Inflammatory macrophage treated with lipopolysaccharide for 1 hour (primary cell): ENCODE measurements around the gene ZBTB21.
A peak's percentile ranks its signal among the peaks of the same experiment; 100 is the strongest.

Experiments
- DNase-seq, 2 donors: peaks; one replicate each; pipeline ENCODE4 v3.0.0-alpha.2; 2020 to 2022

ZBTB21 gene

GRCh38 chr21:42039470-42039901 lies 29.3 kb upstream of the ZBTB21 start:
- DNase-seq: peak in 1 of 2 donors; percentile 30

DNA sequence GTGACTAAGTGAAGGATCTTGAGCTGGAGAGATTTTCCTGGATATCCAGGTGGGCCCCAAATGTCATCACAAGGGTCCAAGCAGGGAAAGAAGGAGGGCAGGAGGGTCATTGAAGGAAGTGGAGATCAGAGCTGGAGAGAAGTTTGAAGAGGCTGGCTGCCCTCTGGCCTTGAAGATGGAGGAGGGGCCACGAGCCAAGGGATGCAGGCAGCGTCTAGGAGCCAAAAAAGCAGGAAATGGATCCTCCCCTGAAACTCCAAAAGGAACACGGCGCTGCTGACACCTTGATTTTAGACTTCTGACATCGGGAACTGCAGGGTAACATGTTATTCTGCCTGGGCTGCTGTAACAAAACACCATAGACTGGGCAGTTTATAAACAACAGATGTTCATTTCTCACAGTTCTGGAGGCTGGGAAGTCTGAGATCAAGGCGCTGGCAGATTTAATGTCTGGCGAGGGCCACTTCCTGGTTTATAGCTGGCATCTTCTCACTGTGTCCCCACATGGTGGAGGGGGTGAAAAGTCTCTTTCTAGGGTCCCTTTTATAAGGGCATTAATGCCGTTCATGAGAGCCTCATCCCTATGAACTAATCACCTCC lies 28.8 kb upstream of the ZBTB21 start:
- no peak for DNase-seq

DNA sequence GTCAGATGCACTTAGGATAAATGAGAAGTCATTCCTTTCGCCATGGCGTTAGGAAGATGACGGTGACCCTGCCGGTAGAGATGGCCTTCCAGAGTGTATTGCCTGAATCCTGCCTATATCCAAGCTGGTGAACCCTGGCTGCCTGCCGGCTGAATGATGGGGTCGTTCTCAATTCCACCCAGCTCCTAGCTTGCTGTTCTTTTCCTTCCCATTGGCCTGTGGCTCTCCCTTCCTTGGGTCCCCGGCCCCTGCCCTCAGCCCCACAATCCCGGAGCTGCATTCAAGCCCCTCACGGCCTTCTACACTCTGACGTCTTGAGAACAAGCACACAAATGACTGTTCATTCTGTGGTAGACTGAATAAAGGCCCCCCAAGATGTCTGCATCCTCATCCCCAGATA lies 28.2 kb upstream of the ZBTB21 start:
- DNase-seq: no peak

- no peak for DNase-seq
Measured at GRCh38 chr21:42037943-42038342, 27.8 kb upstream of the ZBTB21 start.

- DNase-seq: no peak
Measured at GRCh38 chr21:42037516-42037915, 27.4 kb upstream of the ZBTB21 start.

DNA sequence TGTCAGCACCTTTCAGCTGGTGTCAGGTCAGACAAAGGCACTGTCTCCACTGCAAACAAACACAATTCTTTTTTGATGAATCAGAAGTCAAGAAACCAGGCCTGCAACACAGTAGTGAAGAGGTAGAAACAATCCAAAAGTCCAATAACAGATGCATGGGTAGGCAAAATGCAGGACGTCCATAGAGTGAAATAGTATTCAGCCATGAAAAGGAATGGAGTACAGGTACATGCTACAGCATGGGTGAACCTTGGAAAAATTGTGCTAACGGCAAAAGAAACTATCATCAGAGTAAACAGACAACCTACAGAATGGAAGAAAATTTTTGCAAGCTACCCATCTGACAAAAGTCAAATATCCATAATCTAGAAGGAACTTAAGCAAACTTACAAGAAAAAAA lies 26.2 kb upstream of the ZBTB21 start:
- DNase-seq: no peak

DNA sequence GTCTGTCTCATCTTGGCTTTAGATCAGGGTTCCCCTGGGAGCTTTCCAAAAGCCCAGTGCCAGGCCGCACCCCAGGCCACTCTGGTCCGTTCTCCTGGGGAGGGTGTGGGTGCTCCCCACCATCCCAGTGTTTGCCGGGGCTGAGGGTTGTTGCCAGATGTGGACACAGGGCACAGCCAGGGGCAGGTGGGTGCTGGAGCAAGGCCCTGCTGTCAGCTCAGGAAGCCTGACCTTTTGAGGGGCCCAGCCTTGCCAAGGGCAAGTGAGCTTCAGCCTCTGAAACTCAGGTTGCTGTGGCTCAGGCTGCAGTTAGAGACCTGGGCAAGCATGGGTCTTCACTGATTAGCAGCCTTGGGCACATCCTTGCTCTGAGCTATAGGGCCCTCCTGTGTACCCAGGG lies 22.8 kb upstream of the ZBTB21 start:
- no peak for DNase-seq

- DNase-seq: no peak
Measured at GRCh38 chr21:42032266-42032665, 22.1 kb upstream of the ZBTB21 start.

- DNase-seq: no peak
Measured at GRCh38 chr21:42031816-42032215, 21.7 kb upstream of the ZBTB21 start.

DNA sequence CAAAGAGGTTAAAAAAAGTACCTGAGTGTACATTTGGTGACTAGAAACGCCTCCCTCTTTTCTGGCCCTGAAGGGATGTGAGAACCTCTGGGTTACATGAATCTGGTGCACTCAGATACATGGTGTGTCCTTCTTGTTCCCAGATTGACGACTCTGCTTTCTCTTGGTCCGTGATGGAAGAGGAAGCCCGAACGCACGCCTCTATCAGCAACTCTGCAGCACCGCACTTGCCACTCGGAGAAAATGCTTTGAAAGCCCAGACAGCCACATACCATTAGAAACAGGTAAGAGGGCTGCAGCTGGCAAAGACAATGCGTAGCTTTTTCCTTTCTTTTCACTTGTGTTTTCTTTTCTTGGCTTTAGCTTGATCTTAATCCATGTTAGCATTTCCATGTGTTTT lies 21.1 kb upstream of the ZBTB21 start:
- DNase-seq: no peak

DNA sequence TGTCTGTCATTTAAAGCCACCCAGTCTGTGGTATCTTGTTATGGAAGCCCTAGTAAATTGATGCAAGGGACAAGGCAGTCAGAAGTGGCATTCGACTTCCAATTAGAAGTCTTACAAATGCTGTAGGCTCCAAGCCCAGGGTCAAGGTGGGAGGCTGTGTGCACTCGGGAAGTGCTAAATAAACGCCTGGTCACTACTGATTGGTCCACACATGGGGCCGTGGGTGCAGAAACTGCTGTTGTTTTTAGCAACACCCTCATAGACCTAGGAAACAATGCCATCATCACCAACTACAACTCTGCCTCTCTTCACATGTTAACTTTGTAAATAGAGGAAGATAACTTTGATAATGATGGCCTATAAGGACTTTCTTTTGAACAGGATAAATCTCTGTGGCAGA lies 20.2 kb upstream of the ZBTB21 start:
- peak in 1 of 2 donors; percentile 19 for DNase-seq

GRCh38 chr21:42028766-42029425 lies 18.7 kb upstream of the ZBTB21 start:
- no peak for DNase-seq

- no peak for DNase-seq
Measured at GRCh38 chr21:42027822-42028765, 17.9 kb upstream of the ZBTB21 start.

- no peak for DNase-seq
Measured at GRCh38 chr21:42027085-42027821, 17.1 kb upstream of the ZBTB21 start.

DNA sequence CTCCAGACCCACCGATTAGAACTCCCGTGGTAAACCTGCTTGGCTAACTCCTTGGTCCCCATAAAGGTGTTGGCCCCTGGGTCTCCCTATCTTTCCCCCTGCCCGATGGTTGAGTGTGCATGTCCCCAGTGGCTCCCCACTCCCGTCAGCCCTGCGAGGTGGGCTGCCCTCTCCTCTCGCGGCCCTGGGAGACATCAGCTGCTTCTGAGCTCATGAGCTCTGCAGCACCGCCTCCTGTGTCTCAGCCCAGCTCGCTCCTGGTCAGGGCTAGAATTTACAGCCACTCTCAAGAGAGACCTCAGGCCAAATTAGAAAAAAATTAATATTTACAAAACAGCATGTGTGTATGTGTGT lies 15.9 kb upstream of the ZBTB21 start:
- no peak for DNase-seq

DNA sequence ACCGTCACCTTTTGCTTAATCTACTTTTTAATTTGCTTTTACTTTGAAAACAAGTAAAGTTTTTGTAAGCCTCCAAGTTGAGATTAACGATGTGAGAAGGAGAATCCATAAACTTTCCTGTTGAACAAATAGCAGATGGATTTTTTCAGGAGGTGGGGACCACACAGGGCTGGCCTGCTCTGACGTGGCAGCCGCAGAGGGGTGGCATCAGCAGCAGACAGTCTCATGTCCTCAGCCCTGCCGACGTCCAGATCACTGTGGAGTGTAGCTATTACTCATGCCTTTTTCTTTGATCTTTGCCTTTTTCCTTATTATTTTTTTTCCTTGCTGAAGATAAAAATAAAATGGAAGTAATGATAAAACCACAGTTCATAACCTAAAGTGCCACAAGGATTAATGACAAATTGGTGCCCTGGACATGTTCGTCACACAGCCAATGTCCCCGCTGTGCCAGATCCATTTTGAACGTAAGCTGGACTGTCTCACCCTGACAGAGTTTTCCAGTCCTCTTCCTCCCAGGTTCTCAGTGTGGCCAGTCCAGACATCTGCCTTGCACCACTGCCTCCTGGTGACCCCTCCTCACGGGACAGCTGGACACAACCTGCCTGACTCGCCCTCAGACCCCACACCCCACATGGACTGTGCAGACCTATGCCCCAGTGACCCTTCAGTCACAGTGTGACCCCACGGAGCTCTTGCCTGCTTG lies 15.4 kb upstream of the ZBTB21 start:
- no peak for DNase-seq

DNA sequence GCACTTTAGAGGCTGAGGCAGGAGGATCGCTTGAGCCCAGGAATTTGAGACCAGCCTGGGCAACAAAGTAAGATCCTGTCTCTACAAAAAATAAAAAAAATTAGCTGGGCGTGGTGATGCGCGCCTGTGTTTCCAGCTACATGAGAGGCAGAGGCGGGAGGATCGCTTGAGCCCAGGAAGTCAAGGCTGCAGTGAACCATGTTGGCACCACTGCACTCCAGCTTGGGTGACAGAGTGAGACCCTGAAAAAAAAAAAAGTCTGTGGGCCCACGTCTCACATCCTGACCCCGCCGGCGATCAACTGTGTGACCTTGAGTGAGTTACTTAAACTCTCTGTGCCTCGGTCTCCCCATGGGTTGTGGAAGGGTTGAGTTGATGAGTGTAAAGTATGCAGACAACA lies 12.7 kb upstream of the ZBTB21 start:
- DNase-seq: no peak

- DNase-seq: no peak
Measured at GRCh38 chr21:42022091-42022430, 11.9 kb upstream of the ZBTB21 start.

- no peak for DNase-seq
Measured at GRCh38 chr21:42021371-42022090, 11.4 kb upstream of the ZBTB21 start.

- DNase-seq: no peak
Measured at GRCh38 chr21:42019706-42020105, 9.5 kb upstream of the ZBTB21 start.

DNA sequence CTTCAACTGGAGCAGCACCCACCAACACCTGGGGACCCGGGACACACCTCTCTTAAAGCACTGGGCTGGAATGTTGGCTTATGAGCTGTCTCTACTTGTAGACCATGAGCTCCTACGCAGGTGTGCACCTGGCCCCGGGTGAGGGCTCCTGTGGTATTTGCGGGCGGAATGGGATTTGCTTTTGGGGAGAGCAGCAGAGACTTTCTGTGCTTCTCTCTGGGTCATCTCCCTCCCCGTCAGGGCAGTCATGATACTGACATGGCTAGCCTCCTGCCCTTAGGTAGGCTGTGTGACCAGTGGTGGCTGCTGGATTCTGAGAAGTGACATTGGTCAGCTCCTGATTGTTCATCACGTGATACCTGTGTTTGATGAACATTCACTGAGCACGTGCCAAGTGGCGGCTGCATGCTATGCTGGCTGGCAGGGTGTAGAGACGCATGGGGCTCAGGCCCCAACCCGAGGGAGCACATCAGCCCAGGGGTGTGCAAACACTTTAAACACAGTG lies 9.0 kb upstream of the ZBTB21 start:
- no peak for DNase-seq

DNA sequence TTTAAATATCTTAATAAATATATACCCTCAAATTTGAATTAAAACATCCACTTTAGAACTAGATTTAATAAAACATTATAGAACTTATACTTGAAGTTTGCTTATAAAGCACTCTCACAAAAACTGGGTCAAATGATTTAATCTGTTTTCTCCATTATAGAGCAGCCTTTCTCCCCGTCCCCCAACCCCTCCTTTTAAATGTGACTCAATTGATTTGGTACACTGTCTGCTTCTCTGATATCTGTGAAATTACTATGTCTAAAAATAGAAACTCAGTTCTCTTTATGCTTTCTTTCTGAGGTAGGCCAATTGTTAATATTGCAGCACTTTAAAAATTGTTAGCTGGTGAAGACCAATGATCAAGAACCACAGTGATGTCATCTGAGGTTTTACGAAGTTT lies 6.9 kb upstream of the ZBTB21 start:
- no peak for DNase-seq
